Measurements from ENCODE around the gene SPRED2.

Gene SPRED2

GRCh38 chr2:65294701-65295100 is 137.7 kb downstream of the SPRED2 start:
- H3K27me3 ChIP-seq (ENCODE audit: insufficient read depth, poor library complexity, severe bottlenecking): no peaks in the 10 kb centered on the region
- H3K4me3 ChIP-seq (replicated peaks; ENCODE audit: insufficient read depth, low read length): no peak overlapping the region
- no peak overlapping the region for H3K27ac ChIP-seq (replicated peaks)
- TF ChIP-seq GABPA (IDR thresholded peaks at IDR 0.05; ENCODE audit: low read depth): no peak
- no peak for TF ChIP-seq SPI1 (IDR thresholded peaks at IDR 0.05; ENCODE audit: borderline replicate concordance, low read depth)
- TF ChIP-seq POLR2AphosphoS5 (IDR thresholded peaks at IDR 0.05; ENCODE audit: low read depth): no peak
- no peak for TF ChIP-seq CTCF (IDR thresholded peaks at IDR 0.05; ENCODE audit: insufficient read depth, low read length)
- TF ChIP-seq REST (IDR thresholded peaks at IDR 0.05; ENCODE audit: insufficient replicate concordance, low read depth): no peak
- no peak for DNase-seq (ENCODE audit: low read depth in 1 of 2, low spot score in 1 of 2)

GRCh38 chr2:65294136-65294535 is 138.3 kb downstream of the SPRED2 start:
- H3K27ac ChIP-seq (replicated peaks): no peak overlapping the region
- no peak for TF ChIP-seq REST (IDR thresholded peaks at IDR 0.05; ENCODE audit: insufficient replicate concordance, low read depth)
- no peak for TF ChIP-seq CTCF (IDR thresholded peaks at IDR 0.05; ENCODE audit: insufficient read depth, low read length)
- no peak for TF ChIP-seq GABPA (IDR thresholded peaks at IDR 0.05; ENCODE audit: low read depth)
- TF ChIP-seq SPI1 (IDR thresholded peaks at IDR 0.05; ENCODE audit: borderline replicate concordance, low read depth): no peak
- no peak for TF ChIP-seq POLR2AphosphoS5 (IDR thresholded peaks at IDR 0.05; ENCODE audit: low read depth)
- no peaks in the 10 kb centered on the region for H3K27me3 ChIP-seq (ENCODE audit: insufficient read depth, poor library complexity, severe bottlenecking)
- DNase-seq (ENCODE audit: low read depth in 1 of 2, low spot score in 1 of 2): no peak
- H3K4me3 ChIP-seq (replicated peaks; ENCODE audit: insufficient read depth, low read length): no peak overlapping the region

- Histone ChIP-seq H3K27ac (replicated peaks) (no peak overlapping the region), H3K27me3 (ENCODE audit: insufficient read depth, poor library complexity, severe bottlenecking) (no peaks in the 10 kb centered on the region), H3K4me3 (replicated peaks; ENCODE audit: insufficient read depth, low read length) (no peak overlapping the region)
- no peak for DNase-seq (ENCODE audit: low read depth in 1 of 2, low spot score in 1 of 2)
- no peak for TF ChIP-seq POLR2AphosphoS5 (IDR thresholded peaks at IDR 0.05; ENCODE audit: low read depth)
- no peak for TF ChIP-seq SPI1 (IDR thresholded peaks at IDR 0.05; ENCODE audit: borderline replicate concordance, low read depth)
- TF ChIP-seq CTCF (IDR thresholded peaks at IDR 0.05; ENCODE audit: insufficient read depth, low read length): no peak
- no peak for TF ChIP-seq REST (IDR thresholded peaks at IDR 0.05; ENCODE audit: insufficient replicate concordance, low read depth)
- no peak for TF ChIP-seq GABPA (IDR thresholded peaks at IDR 0.05; ENCODE audit: low read depth)
These were observed 139.0 kb downstream of the SPRED2 start for GRCh38 chr2:65293376-65293775.
